GM23338 (cell line): Measurements from ENCODE around the gene PIP5K1C. TPM values are rescaled to one million over a fixed set of nuclear protein-coding genes. Genes with fewer than 3 reads are reported as not detected.

Source experiments
- ATAC-seq: fragments of 200-7000 bp; cut with Tn5 transposase; 3 replicates; pipeline ENCODE4 v1.9.1; 2020
- DNase-seq: peaks from one replicate; pipeline ENCODE4 v3.0.0-alpha.2; 2015; ENCODE audit warnings: low spot score
- H2AFZ ChIP-seq: fragments of 200-600 bp; sonication (generic); 2 replicates; pipeline ENCODE4 v1.8.0; 2016; ENCODE audit warnings: antibody characterized with exemption, mild to moderate bottlenecking, moderate library complexity
- H3F3A ChIP-seq: fragments of 200-600 bp; sonication (generic); replicated peaks from 2 replicates; pipeline ENCODE4 v1.8.0; 2017; ENCODE audit warnings: antibody characterized with exemption, mixed run types, low read depth
- H3K27ac ChIP-seq: fragments of 200-600 bp; sonication (generic); 2 replicates; pipeline ENCODE4 v1.6.1; 2016; ENCODE audit warnings: low read depth
- H3K27me3 ChIP-seq: fragments of 200-600 bp; sonication (generic); 2 replicates; pipeline ENCODE4 v1.8.0; 2016; ENCODE audit warnings: mild to moderate bottlenecking, mixed run types, moderate library complexity; ENCODE audit not compliant: insufficient read depth
- H3K36me3 ChIP-seq: fragments of 200-600 bp; sonication (generic); 2 replicates; pipeline ENCODE4 v1.8.0; 2016; ENCODE audit warnings: mild to moderate bottlenecking; ENCODE audit not compliant: insufficient read depth
- H3K4me1 ChIP-seq: fragments of 200-600 bp; sonication (generic); 2 replicates; pipeline ENCODE4 v1.8.0; 2016; ENCODE audit warnings: mild to moderate bottlenecking, moderate library complexity; ENCODE audit not compliant: insufficient read depth
- H3K4me2 ChIP-seq: fragments of 200-600 bp; sonication (generic); 2 replicates; pipeline ENCODE4 v1.7.1; 2017; ENCODE audit warnings: mixed run types
- H3K4me3 ChIP-seq: fragments of 200-600 bp; sonication (generic); 2 replicates; pipeline ENCODE4 v1.6.1; 2016; ENCODE audit warnings: mixed run types
- H3K79me2 ChIP-seq: fragments of 200-600 bp; sonication (generic); replicated peaks from 2 replicates; pipeline ENCODE4 v1.8.0; 2017; ENCODE audit warnings: mild to moderate bottlenecking; ENCODE audit not compliant: insufficient read depth
- H3K9me2 ChIP-seq: fragments of 200-600 bp; sonication (generic); 2 replicates; pipeline ENCODE4 v1.8.0; 2017; ENCODE audit not compliant: insufficient read depth
- H4K20me1 ChIP-seq: fragments of 200-600 bp; sonication (generic); replicated peaks from 2 replicates; pipeline ENCODE4 v1.8.0; 2017; ENCODE audit warnings: mild to moderate bottlenecking; ENCODE audit not compliant: insufficient read depth
- H3K27ac Mint-ChIP-seq: 2 replicates; pipeline ENCODE4 v1.8.0; 2020; ENCODE audit warnings: inconsistent platforms, mild to moderate bottlenecking, moderate library complexity, mixed read lengths
- H3K27me3 Mint-ChIP-seq: 3 replicates; pipeline ENCODE4 v1.8.0; 2022; ENCODE audit warnings: low read depth, mild to moderate bottlenecking, moderate library complexity, mixed read lengths, inconsistent platforms; ENCODE audit not compliant: insufficient read depth, poor library complexity
- H3K36me3 Mint-ChIP-seq: 3 replicates; pipeline ENCODE4 v1.8.0; 2021; ENCODE audit warnings: low read depth, mild to moderate bottlenecking, inconsistent platforms, moderate library complexity, mixed read lengths
- H3K4me1 Mint-ChIP-seq: 3 replicates; pipeline ENCODE4 v1.8.0; 2020; ENCODE audit warnings: mild to moderate bottlenecking, inconsistent platforms, mixed read lengths
- H3K4me3 Mint-ChIP-seq: 3 replicates; pipeline ENCODE4 v1.8.0; 2021; ENCODE audit warnings: moderate library complexity, mild to moderate bottlenecking, inconsistent platforms, mixed read lengths
- H3K9me3 Mint-ChIP-seq: 3 replicates; pipeline ENCODE4 v1.8.0; 2020; ENCODE audit warnings: moderate library complexity, mild to moderate bottlenecking, inconsistent platforms, mixed read lengths
- CREB1 ChIP-seq: fragments of 250-450 bp; sonication (Bioruptor Pico); IDR thresholded peaks from 2 replicates; pipeline ENCODE4 v1.5.0; 2020; ENCODE audit warnings: low read depth, mild to moderate bottlenecking, moderate library complexity
- ETS1 ChIP-seq: IDR thresholded peaks from 2 replicates; pipeline ENCODE4 v1.6.1; 2016; ENCODE audit warnings: antibody characterized with exemption
- EZH2 ChIP-seq: fragments of 200-600 bp; sonication (generic); IDR thresholded peaks from one replicate; pipeline ENCODE4 v1.8.0; 2017; ENCODE audit warnings: antibody characterized with exemption, mild to moderate bottlenecking, low read depth; ENCODE audit not compliant: unreplicated experiment
- EZH2phosphoT487 ChIP-seq: fragments of 200-600 bp; sonication (generic); IDR thresholded peaks from one replicate; pipeline ENCODE4 v1.8.1; 2018; ENCODE audit warnings: antibody characterized with exemption; ENCODE audit not compliant: unreplicated experiment
- JUNB ChIP-seq: IDR thresholded peaks from one replicate; pipeline ENCODE4 v1.6.1; 2016; ENCODE audit warnings: antibody characterized with exemption; ENCODE audit not compliant: unreplicated experiment
- NANOG ChIP-seq: IDR thresholded peaks from 2 replicates; pipeline ENCODE4 v1.6.1; 2016; ENCODE audit warnings: antibody characterized with exemption, borderline replicate concordance
- POLR2AphosphoS5 ChIP-seq: IDR thresholded peaks from 2 replicates; pipeline ENCODE4 v1.6.1; 2016; ENCODE audit warnings: antibody characterized with exemption, low read depth
- STAT1 ChIP-seq: IDR thresholded peaks from one replicate; pipeline ENCODE4 v1.6.1; 2016; ENCODE audit warnings: antibody characterized with exemption; ENCODE audit not compliant: unreplicated experiment
- ZNF114 ChIP-seq: fragments of 250-450 bp; sonication (Bioruptor Pico); IDR thresholded peaks from 2 replicates; pipeline ENCODE4 v1.5.0; 2020; ENCODE audit warnings: mild to moderate bottlenecking, moderate library complexity
- ZNF331 ChIP-seq: fragments of 250-450 bp; sonication (Bioruptor Pico); IDR thresholded peaks from 2 replicates; pipeline ENCODE4 v1.5.0; 2020; ENCODE audit warnings: low read depth, mild to moderate bottlenecking, moderate library complexity
- ZNF462 ChIP-seq: fragments of 250-450 bp; sonication (Bioruptor Pico); IDR thresholded peaks from 2 replicates; pipeline ENCODE4 v1.5.0; 2020; ENCODE audit warnings: mild to moderate bottlenecking, moderate library complexity
- polyA plus RNA-seq: library from polyadenylated mRNA; unstranded; fragments of >200 nt; fragmentation: Nextera tagmentation; extraction: Ambion mirVana; gene quantifications from 2 replicates; pipeline ENCODE4 v1.2.1, GENCODE V29; 2016
- total RNA-seq: library from RNA; depleted of rRNA; stranded (reverse); fragments of >200 nt; shearing (Covaris generic); gene quantifications from 2 replicates; pipeline ENCODE4 v1.2.3, GENCODE V29; 2014
- TF ChIP-seq, protein P1 (sequence below), 2 experiments: fragments of 200-600 bp in 1 of 2; sonication (generic) in 1 of 2; conservative IDR thresholded peaks; 2 replicates each; pipeline versions ENCODE4 v1.5.1 to v1.6.1; 2016 to 2017; ENCODE audit warnings: antibody characterized with exemption in 2 of 2, low read depth in 2 of 2, mild to moderate bottlenecking in 2 of 2, moderate library complexity in 1 of 2
- TF ChIP-seq, protein P2 (sequence below): IDR thresholded peaks from one replicate; pipeline ENCODE4 v1.6.1; 2018; ENCODE audit warnings: antibody characterized with exemption; ENCODE audit not compliant: unreplicated experiment

Gene PIP5K1C
- total and polyA plus RNA-seq, 2 experiments from 2014 or later: 11.8 to 46.7 TPM

DNA sequence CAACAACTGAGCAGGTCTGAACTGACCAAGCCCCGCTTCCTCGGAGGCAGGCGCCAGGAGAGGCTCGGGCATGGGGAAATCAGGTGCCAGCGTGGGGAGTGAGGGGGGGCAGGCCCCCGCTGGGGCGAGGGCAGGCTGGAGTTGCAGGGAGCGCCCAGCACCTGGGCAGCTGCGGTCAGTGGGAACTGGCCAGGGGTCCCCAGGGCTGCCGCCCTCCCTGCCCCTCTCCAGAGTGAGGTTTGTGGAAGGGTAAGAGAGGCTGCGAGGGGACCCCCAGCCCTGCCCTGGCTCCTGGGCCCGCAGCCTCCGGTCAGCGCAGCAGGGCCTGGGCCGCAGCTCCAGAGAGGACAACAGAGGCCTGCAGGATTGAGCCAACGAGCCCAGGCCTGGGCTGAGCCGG, 32.5 kb downstream of the PIP5K1C start:
- H3K79me2 ChIP-seq: 0 out of 2 replicates have a peak, but pooled peaks cover 4% of the 10 kb centered on the region
- H3K27me3 ChIP-seq: no peaks in the 10 kb centered on the region
- H2AFZ ChIP-seq: no peak overlapping the region
- H3F3A ChIP-seq: no peaks in the 10 kb centered on the region
- peaks cover 6% of the 10 kb centered on the region; the same call in 1 of the 2 replicates for H3K4me1 ChIP-seq
- peaks cover 8% of the 10 kb centered on the region for H3K27me3 Mint-ChIP-seq
- H3K36me3 Mint-ChIP-seq: peaks cover 13% of the 10 kb centered on the region; the same call in 2 of the 3 replicates
- H3K4me3 Mint-ChIP-seq: no peak overlapping the region
- no peak overlapping the region for H3K4me3 ChIP-seq
- H3K4me2 ChIP-seq: no peak overlapping the region
- peak overlapping the region; percentile 39; the same call in 1 of the 2 replicates for H3K27ac ChIP-seq
- H3K27ac Mint-ChIP-seq: no peak overlapping the region
- H3K9me2 ChIP-seq: no peaks in the 10 kb centered on the region
- no peaks in the 10 kb centered on the region; the same call in 1 of the 2 replicates for H4K20me1 ChIP-seq
- DNase-seq: no peak
- no peaks in the 10 kb centered on the region for H3K9me3 Mint-ChIP-seq
- no peaks in the 10 kb centered on the region for H3K36me3 ChIP-seq
- H3K4me1 Mint-ChIP-seq: peaks cover 18% of the 10 kb centered on the region; the same call in 2 of the 3 replicates
- TF ChIP-seq STAT1 (no peak), ZNF114 (CRISPR knock-in tag) (no peak), EZH2 (no peak), ZNF462 (CRISPR knock-in tag) (no peak), NANOG (no peak), JUNB (no peak), CREB1 (CRISPR knock-in tag) (no peak), EZH2phosphoT487 (no peak), POLR2AphosphoS5 (no peak), ZNF331 (CRISPR knock-in tag) (no peak), ETS1 (no peak)
- TF ChIP-seq, protein P1, sequence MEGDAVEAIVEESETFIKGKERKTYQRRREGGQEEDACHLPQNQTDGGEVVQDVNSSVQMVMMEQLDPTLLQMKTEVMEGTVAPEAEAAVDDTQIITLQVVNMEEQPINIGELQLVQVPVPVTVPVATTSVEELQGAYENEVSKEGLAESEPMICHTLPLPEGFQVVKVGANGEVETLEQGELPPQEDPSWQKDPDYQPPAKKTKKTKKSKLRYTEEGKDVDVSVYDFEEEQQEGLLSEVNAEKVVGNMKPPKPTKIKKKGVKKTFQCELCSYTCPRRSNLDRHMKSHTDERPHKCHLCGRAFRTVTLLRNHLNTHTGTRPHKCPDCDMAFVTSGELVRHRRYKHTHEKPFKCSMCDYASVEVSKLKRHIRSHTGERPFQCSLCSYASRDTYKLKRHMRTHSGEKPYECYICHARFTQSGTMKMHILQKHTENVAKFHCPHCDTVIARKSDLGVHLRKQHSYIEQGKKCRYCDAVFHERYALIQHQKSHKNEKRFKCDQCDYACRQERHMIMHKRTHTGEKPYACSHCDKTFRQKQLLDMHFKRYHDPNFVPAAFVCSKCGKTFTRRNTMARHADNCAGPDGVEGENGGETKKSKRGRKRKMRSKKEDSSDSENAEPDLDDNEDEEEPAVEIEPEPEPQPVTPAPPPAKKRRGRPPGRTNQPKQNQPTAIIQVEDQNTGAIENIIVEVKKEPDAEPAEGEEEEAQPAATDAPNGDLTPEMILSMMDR (conservative IDR thresholded peaks at IDR 0.05; ENCODE audit: low read depth in 2 of 2): no peak
- TF ChIP-seq, protein P2, sequence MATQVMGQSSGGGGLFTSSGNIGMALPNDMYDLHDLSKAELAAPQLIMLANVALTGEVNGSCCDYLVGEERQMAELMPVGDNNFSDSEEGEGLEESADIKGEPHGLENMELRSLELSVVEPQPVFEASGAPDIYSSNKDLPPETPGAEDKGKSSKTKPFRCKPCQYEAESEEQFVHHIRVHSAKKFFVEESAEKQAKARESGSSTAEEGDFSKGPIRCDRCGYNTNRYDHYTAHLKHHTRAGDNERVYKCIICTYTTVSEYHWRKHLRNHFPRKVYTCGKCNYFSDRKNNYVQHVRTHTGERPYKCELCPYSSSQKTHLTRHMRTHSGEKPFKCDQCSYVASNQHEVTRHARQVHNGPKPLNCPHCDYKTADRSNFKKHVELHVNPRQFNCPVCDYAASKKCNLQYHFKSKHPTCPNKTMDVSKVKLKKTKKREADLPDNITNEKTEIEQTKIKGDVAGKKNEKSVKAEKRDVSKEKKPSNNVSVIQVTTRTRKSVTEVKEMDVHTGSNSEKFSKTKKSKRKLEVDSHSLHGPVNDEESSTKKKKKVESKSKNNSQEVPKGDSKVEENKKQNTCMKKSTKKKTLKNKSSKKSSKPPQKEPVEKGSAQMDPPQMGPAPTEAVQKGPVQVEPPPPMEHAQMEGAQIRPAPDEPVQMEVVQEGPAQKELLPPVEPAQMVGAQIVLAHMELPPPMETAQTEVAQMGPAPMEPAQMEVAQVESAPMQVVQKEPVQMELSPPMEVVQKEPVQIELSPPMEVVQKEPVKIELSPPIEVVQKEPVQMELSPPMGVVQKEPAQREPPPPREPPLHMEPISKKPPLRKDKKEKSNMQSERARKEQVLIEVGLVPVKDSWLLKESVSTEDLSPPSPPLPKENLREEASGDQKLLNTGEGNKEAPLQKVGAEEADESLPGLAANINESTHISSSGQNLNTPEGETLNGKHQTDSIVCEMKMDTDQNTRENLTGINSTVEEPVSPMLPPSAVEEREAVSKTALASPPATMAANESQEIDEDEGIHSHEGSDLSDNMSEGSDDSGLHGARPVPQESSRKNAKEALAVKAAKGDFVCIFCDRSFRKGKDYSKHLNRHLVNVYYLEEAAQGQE: no peak
- ATAC-seq: no peak
